Esophagus muscularis mucosa (tissue), 4 donors: ENCODE data around the gene EVC. TPM values are rescaled to one million over a fixed set of nuclear protein-coding genes. Genes with fewer than 3 reads are reported as not detected.
A peak's percentile ranks its signal among the peaks of the same experiment; 100 is the strongest.

ENCODE experiments used
- DNase-seq: peaks from one replicate; pipeline ENCODE4 v3.0.0-alpha.2; 2017; ENCODE audit errors: extremely low spot score
- H3K27ac ChIP-seq, 4 donors: fragments of 200-600 bp; sonication (generic); replicated peaks in 1 of 4; 1 replicate in 3 of 4; 2 replicates in 1 of 4; pipeline ENCODE4 v1.5.1; 2016 to 2019; ENCODE audit warnings: mild to moderate bottlenecking in 1 of 4
- H3K27me3 ChIP-seq, 4 donors: fragments of 200-600 bp; sonication (generic); one replicate each; pipeline versions ENCODE4 v1.5.1 to v1.6.0; 2016 to 2019
- H3K36me3 ChIP-seq, 4 donors: fragments of 200-600 bp; sonication (generic); one replicate each; pipeline ENCODE4 v1.5.1; 2016 to 2019
- H3K4me1 ChIP-seq, 4 donors: fragments of 200-600 bp; sonication (generic); one replicate each; pipeline ENCODE4 v1.5.1; 2016 to 2019
- H3K4me3 ChIP-seq, 4 donors: fragments of 200-600 bp; sonication (generic); 1 replicate in 2 of 4; 2 replicates in 2 of 4; pipeline ENCODE4 v1.5.1; 2016 to 2019; ENCODE audit warnings: mild to moderate bottlenecking in 4 of 4, moderate library complexity in 1 of 4
- H3K9me3 ChIP-seq, 4 donors: fragments of 200-600 bp; sonication (generic); 1 replicate in 3 of 4; 2 replicates in 1 of 4; pipeline ENCODE4 v1.5.1; 2016 to 2019
- EP300 ChIP-seq: sonication (generic); formaldehyde crosslinking; IDR thresholded peaks from one replicate; pipeline ENCODE4 v1.6.1; 2017; ENCODE audit warnings: antibody characterized with exemption
- POLR2A ChIP-seq: fragments of 450-650 bp; IDR thresholded peaks from one replicate; pipeline ENCODE4 v1.6.1; 2017; ENCODE audit warnings: antibody characterized with exemption, moderate library complexity, mild to moderate bottlenecking, low read depth
- POLR2AphosphoS5 ChIP-seq, 2 donors: sonication (generic); formaldehyde crosslinking; IDR thresholded peaks; one replicate each; pipeline ENCODE4 v1.6.1; 2017; ENCODE audit warnings: antibody characterized with exemption in 2 of 2
- WGBS: methylation state at CpG from one replicate; pipeline ENCODE4 v1.1.5; 2018; 5-methylcytosine and 5-hydroxymethylcytosine counted together
- intact Hi-C: fragments of 100-400 bp; cut with DNase I; formaldehyde crosslinking; loops from one replicate; pipeline ENCODE4 v1.15.1; 2023
- total RNA-seq, 4 donors: library from RNA; depleted of rRNA; stranded (reverse); fragments of >200 nt; gene quantifications; one replicate each; pipeline versions ENCODE4 v1.1.0 to v1.2.1, GENCODE V29; 2016
- TF ChIP-seq, protein P1 (sequence below), 3 experiments: fragments of 200-600 bp in 2 of 3; fragments of 450-650 bp in 1 of 3; sonication (generic) in 2 of 3; IDR thresholded peaks; one replicate each; pipeline ENCODE4 v1.5.1; 2017 to 2019; ENCODE audit warnings: antibody characterized with exemption in 3 of 3, mild to moderate bottlenecking in 2 of 3, moderate library complexity in 1 of 3

EVC gene
- total RNA-seq, 4 donors from 2014 or later: 25.7 to 59.6 (median 44.2) TPM

DNA sequence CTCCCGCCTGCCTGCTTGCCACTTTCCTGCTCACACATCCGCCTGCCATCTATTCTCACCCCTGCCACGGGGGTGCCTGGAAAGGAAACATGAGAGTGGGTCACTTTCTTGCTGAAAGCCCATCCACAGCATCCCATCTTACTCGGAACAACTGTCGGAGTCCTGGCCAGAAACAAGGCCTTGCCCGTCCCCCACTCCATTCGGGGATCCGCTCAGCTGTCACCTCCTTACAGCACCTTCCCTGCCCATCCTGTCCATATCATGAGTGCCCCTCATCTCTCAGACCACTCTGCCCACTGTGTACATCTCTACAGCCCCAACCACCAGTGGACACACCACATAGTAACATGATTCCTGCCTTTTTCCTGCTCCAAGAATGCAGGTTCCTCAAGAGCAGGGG is 9.0 kb upstream of the EVC start:
- 93% methylated on average over 8 of the region's 8 CpGs for WGBS
- no peak for DNase-seq
- no peak overlapping the region for H3K4me3 ChIP-seq
- TF ChIP-seq POLR2AphosphoS5 (IDR thresholded peaks at IDR 0.05) (no peak), POLR2A (no peak), EP300 (no peak)
- TF ChIP-seq, protein P1, sequence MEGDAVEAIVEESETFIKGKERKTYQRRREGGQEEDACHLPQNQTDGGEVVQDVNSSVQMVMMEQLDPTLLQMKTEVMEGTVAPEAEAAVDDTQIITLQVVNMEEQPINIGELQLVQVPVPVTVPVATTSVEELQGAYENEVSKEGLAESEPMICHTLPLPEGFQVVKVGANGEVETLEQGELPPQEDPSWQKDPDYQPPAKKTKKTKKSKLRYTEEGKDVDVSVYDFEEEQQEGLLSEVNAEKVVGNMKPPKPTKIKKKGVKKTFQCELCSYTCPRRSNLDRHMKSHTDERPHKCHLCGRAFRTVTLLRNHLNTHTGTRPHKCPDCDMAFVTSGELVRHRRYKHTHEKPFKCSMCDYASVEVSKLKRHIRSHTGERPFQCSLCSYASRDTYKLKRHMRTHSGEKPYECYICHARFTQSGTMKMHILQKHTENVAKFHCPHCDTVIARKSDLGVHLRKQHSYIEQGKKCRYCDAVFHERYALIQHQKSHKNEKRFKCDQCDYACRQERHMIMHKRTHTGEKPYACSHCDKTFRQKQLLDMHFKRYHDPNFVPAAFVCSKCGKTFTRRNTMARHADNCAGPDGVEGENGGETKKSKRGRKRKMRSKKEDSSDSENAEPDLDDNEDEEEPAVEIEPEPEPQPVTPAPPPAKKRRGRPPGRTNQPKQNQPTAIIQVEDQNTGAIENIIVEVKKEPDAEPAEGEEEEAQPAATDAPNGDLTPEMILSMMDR (IDR thresholded peaks at IDR 0.05): no peak
- no peaks in the 10 kb centered on the region for H3K27me3 ChIP-seq
- no peak overlapping the region for H3K27ac ChIP-seq
- peaks cover 0 to 7% (median 7%) of the 10 kb centered on the region in 4 donors for H3K4me1 ChIP-seq
- H3K36me3 ChIP-seq: peaks cover 0 to 38% (median 9%) of the 10 kb centered on the region in 4 donors
- H3K9me3 ChIP-seq: no peaks in the 10 kb centered on the region
- intact Hi-C loops: no loop called here

DNA sequence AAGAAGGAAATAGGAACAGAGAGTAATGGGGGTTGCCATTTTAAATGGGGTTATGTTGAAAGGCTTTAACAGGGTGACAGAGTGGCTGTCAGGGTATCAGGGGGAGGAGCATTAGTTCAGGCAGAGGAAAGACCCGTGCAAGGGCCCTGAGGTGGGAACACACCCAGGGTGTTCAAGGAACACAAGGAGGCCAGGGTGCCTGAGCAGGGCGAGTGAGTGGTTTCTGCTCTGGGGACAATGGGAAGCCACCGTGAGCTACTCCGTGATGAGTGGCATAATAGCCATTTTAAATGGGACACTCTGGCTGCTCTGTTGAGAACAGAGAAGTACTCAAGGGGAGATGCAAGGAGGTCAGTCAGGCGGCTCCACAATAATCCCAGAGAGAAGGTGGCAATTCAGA is 7.2 kb upstream of the EVC start:
- intact Hi-C loops: no loop called here
- no peak for DNase-seq

DNA sequence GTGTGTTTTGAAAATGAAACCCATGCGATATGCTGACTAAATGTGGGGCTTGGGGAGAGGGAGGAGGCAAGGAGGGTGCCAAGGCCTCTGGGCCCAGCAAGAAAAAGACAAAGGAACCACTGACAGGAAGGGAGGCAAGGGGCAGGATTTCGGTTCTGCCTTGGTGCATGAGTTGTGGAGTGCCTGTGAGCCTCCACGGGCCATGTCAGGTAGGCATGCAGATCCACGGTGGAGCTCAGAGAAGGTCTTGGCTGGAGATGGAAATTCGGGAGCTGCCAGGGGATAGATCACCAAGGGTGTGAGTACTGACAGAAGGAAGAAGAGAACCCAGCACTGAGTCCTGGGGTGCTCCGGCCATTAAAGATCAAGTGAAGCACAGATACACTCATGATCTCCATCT is 6.7 kb upstream of the EVC start:
- H3K4me3 ChIP-seq: no peak overlapping the region
- H3K27ac ChIP-seq: peak overlapping the region in 1 of 4 donors; percentile 19
- TF ChIP-seq POLR2A (no peak), EP300 (no peak)
- peaks cover 16 to 26% (median 26%) of the 10 kb centered on the region in 4 donors for H3K4me1 ChIP-seq
- DNase-seq: no peak
- no peaks in the 10 kb centered on the region for H3K9me3 ChIP-seq
- 81% methylated on average over 6 of the region's 6 CpGs for WGBS
- H3K27me3 ChIP-seq: no peaks in the 10 kb centered on the region
- peaks cover 0 to 18% (median 4%) of the 10 kb centered on the region in 4 donors for H3K36me3 ChIP-seq
- intact Hi-C loops: no loop called here

More for the DNA sequence above, 7.2 kb upstream of the EVC start:
- Histone ChIP-seq H3K36me3 (peaks cover 0 to 21% (median 5%) of the 10 kb centered on the region in 4 donors), H3K9me3 (no peaks in the 10 kb centered on the region), H3K4me1 (peaks cover 12 to 22% (median 21%) of the 10 kb centered on the region in 4 donors), H3K4me3 (no peak overlapping the region), H3K27ac (no peak overlapping the region), H3K27me3 (no peaks in the 10 kb centered on the region)
- no peak for TF ChIP-seq EP300
- TF ChIP-seq, protein P1 (IDR thresholded peaks at IDR 0.05): no peak
- TF ChIP-seq POLR2AphosphoS5 (IDR thresholded peaks at IDR 0.05): no peak
- no peak for TF ChIP-seq POLR2A
- WGBS: 90% methylated on average over 5 of the region's 5 CpGs

DNA sequence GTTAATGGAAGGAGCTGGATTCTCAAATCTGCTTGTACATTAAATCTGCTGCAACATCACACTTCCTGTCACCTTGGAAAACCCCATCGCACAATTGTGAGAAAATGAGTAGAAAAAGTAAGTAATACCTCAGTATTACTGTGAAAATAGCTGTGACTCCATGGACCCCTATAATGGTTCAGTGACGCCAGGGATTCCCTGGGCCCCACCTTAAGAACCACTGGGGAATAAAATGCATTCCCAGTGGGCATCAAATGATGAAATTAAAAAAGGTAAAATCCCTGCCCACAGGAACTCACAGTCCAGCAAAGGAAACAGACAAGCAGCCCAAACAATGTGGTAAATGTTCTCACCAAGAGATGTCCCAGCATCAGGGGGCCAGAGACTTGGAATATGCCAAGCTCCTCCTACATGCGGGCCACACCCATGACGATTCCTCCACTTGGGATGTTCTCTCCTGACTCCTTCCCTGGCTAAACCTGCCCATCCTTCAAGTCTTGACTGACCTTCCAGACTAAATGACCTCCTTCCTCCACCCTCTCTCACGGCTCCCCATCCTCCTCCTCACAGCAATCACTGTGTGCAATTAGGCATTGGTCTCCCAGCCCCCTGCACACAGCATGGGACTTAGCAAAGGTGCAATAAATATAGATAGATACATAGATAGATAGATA is 5.2 kb upstream of the EVC start:
- Histone ChIP-seq H3K36me3 (peaks cover 0 to 12% (median 4%) of the 10 kb centered on the region in 4 donors), H3K4me3 (no peak overlapping the region), H3K27ac (no peak overlapping the region), H3K27me3 (no peaks in the 10 kb centered on the region), H3K9me3 (no peaks in the 10 kb centered on the region), H3K4me1 (peaks cover 20 to 41% (median 39%) of the 10 kb centered on the region in 4 donors)
- WGBS: 67% methylated on average over 5 of the region's 5 CpGs
- intact Hi-C loops: no loop called here
- no peak for DNase-seq
- TF ChIP-seq POLR2A (no peak), POLR2AphosphoS5 (IDR thresholded peaks at IDR 0.05) (no peak), EP300 (no peak)
- TF ChIP-seq, protein P1 (IDR thresholded peaks at IDR 0.05): no peak

DNA sequence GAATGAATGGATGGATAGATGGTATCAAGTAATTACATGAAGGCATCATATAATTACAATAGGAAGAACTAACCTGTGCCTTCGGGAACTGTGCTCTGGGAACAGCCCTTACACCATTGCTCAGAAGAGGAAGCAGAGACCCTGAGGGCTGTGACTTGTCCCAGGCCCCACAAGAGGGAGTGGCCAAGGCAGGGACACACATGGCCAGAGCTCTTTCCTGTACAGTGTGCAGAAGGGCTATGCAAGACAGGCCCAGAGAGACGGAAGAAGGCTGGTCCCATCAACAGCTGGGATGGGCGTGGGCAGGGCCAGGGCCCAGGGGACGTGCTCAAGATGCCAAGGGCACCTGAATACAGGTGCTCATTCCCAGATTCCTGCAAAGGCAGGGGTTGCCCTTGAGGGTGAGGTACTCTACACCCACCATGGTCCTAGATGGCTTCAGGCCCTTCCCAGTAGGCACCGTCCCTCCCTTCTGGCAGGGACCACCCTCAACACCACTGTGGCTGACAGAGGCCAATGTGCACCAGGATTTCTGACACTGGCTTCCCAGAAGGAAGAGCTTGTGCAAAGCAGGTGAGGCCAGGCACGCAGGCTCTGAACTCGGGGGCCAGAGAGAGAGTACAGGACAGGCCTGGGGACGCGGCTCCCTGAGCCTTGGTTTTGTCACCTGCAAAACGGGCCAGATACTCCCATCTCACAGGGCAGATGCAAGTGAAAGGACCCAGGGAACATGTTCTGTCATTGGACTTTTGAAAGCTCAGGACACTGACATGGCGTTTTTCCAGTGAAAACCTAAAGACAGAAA is 4.3 kb upstream of the EVC start:
- DNase-seq: no peak
- no peak overlapping the region for H3K27ac ChIP-seq
- 96% methylated on average over 7 of the region's 11 CpGs for WGBS
- no peaks in the 10 kb centered on the region for H3K27me3 ChIP-seq
- peak overlapping the region in 1 of 4 donors; percentile 93 for H3K4me3 ChIP-seq
- H3K4me1 ChIP-seq: peaks cover 20 to 45% (median 43%) of the 10 kb centered on the region in 4 donors
- peaks cover 0 to 12% (median 4%) of the 10 kb centered on the region in 4 donors for H3K36me3 ChIP-seq
- TF ChIP-seq EP300 (no peak), POLR2A (no peak), POLR2AphosphoS5 (IDR thresholded peaks at IDR 0.05) (no peak)
- TF ChIP-seq, protein P1 (IDR thresholded peaks at IDR 0.05): no peak
- intact Hi-C loops: no loop called here
- no peaks in the 10 kb centered on the region for H3K9me3 ChIP-seq
